ENCODE measurements around the gene VTN.

GRCh38 chr17:28348979-28349378 is 21.1 kb downstream of the VTN start:
- no peak for TF ChIP-seq CTCF (optimal IDR thresholded peaks at IDR 0.05 in 1 of 3, IDR thresholded peaks at IDR 0.05 in 1 of 3, conservative IDR thresholded peaks at IDR 0.05 in 1 of 3; ENCODE audit: extremely low read depth in 1 of 3, insufficient read depth in 2 of 3, low read length in 3 of 3)
- no peak for TF ChIP-seq EZH2 (IDR thresholded peaks at IDR 0.05; ENCODE audit: low read length)

Measured in keratinocyte (primary cell).